ENCODE data around the gene ANKRD30BL.
"Not testable (repeated sequence)": the region's sequence is repeated elsewhere in the genome, so short reads cannot be mapped to it uniquely, and the experiment has no call there.

Gene ANKRD30BL, protein sequence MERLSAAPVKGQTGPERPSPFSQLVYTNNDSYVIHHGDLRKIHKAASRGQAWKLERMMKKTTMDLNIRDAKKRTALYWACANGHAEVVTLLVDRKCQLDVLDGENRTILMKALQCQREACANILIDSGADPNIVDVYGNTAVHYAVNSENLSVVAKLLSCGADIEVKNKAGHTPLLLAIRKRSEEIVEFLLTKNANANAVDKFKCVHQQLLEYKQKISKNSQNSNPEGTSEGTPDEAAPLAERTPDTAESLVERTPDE

DNA sequence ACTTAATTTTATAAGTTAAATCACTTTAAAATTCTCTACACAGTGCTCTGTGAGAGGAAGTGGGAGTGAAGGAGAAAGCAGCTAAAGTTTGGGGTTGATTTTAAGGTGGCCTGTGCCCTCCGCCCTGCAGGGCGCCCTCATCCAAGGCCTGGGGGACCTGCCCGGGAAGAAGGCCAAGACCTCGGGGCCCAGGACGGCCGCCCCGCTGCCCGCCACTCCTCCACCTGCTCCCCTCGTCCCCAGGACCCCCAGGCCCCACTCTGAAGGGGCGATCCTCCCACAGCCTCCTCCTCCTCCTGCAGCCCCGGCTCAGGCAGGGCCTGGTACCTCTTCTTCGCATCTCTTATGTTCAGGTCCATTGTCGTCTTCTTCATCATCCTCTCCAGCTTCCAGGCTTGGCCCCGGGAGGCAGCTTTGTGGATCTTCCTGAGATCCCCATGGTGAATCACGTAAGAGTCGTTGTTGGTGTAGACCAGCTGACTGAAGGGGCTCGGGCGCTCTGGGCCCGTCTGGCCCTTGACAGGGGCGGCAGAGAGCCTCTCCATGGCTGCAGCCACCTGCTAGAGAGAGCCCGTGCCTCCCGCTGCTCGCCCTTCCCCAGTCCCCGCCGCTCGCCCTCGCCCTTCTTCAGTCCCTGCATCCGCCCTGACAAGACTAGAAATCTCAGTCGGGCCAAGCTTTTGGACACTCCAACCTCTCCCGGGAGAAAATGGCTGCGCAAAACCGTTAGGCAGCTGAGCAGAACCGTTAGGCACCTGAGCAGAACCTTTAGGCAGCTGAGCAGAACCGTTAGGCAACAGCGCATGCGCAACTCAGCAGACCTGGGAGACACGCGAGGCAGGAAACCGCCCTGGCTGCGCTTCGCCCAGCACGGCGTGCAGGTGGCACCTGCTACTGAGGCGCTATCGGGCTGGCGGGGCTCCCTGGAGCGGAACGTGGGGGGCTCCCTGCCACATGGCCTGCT, at the start of gene ANKRD30BL:
TSS of gene ANKRD30BL (minus strand) at position 792 of the 964 bp plus-strand sequence. CDS start at position 545, 247 bp downstream.
- not testable (repeated sequence) for H3K79me2 ChIP-seq (ENCODE audit: insufficient read depth, low read length); H3K36me3 ChIP-seq (ENCODE audit: insufficient read depth, low read length); H3K4me3 ChIP-seq (ENCODE audit: low read length, poor library complexity, severe bottlenecking); H3K27me3 ChIP-seq (ENCODE audit: insufficient read depth, low read length, poor library complexity, severe bottlenecking); H4K20me1 ChIP-seq (ENCODE audit: insufficient read depth, low read length, poor library complexity, severe bottlenecking); H2AFZ ChIP-seq (ENCODE audit: low read length); H3K9ac ChIP-seq (ENCODE audit: low read depth, low read length, poor library complexity, severe bottlenecking); H3K9me2 ChIP-seq (replicated peaks; ENCODE audit: low read depth, low read length); H3F3A ChIP-seq (ENCODE audit: low read depth); H3K4me2 ChIP-seq (ENCODE audit: low read depth, low read length, poor library complexity, severe bottlenecking); H3K9me3 ChIP-seq (ENCODE audit: insufficient read depth, low read depth, low read length); H3K4me1 ChIP-seq (ENCODE audit: insufficient read depth, low read length, poor library complexity, severe bottlenecking)

DNA sequence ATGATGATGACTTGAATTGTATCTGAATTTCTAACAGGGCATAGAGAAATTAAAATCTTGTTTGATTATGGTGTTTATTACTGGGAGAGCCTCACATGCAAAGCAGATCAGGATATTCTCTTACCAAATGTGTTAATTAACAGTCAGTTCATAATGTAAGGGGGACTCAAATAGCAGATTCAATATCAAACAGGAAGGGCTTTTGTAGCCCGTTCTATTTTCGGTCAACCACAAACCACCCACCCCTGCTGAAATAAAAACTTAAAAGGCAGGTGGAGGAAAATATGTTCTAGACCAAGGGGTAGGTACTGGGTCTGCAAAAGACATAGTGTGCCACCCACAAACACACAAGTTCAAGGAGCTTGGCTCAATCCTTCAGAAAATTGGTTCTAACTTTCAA, 41.1 kb upstream of the ANKRD30BL start:
- H3K79me2 ChIP-seq (ENCODE audit: insufficient read depth, low read length); H3K4me1 ChIP-seq (ENCODE audit: insufficient read depth, low read length, poor library complexity, severe bottlenecking); H4K20me1 ChIP-seq (ENCODE audit: insufficient read depth, low read length, poor library complexity, severe bottlenecking); H3F3A ChIP-seq (ENCODE audit: low read depth); H3K4me2 ChIP-seq (ENCODE audit: low read depth, low read length, poor library complexity, severe bottlenecking); H3K9me3 ChIP-seq (ENCODE audit: insufficient read depth, low read depth, low read length); H3K9me2 ChIP-seq (replicated peaks; ENCODE audit: low read depth, low read length); H3K4me3 ChIP-seq (ENCODE audit: low read length, poor library complexity, severe bottlenecking); H2AFZ ChIP-seq (ENCODE audit: low read length); H3K27me3 ChIP-seq (ENCODE audit: insufficient read depth, low read length, poor library complexity, severe bottlenecking); H3K36me3 ChIP-seq (ENCODE audit: insufficient read depth, low read length); H3K9ac ChIP-seq (ENCODE audit: low read depth, low read length, poor library complexity, severe bottlenecking): not testable (repeated sequence)

DNA sequence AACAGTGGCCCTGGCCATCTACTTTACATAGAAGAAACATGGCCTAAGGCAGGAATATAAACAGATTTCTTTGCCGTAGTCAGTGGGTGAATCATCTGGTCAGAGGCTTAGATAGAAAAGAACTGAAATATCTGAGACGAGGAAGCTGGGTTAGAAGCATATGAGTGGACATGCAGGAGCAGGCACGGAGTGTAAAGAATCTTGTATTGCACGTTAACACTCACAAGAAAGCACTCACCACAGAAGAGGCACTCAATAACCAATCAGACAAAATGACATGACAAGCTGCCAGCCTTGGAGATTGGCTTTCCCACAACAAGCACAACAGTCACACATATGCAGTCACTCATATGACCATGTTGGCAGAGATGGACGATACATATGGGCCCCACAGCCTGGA, 31.1 kb upstream of the ANKRD30BL start:
- not testable (repeated sequence) for H2AFZ ChIP-seq (ENCODE audit: low read length); H3K36me3 ChIP-seq (ENCODE audit: insufficient read depth, low read length); H3K4me1 ChIP-seq (ENCODE audit: insufficient read depth, low read length, poor library complexity, severe bottlenecking); H3F3A ChIP-seq (ENCODE audit: low read depth); H3K4me3 ChIP-seq (ENCODE audit: low read length, poor library complexity, severe bottlenecking); H3K4me2 ChIP-seq (ENCODE audit: low read depth, low read length, poor library complexity, severe bottlenecking); H3K9ac ChIP-seq (ENCODE audit: low read depth, low read length, poor library complexity, severe bottlenecking); H3K79me2 ChIP-seq (ENCODE audit: insufficient read depth, low read length); H3K9me3 ChIP-seq (ENCODE audit: insufficient read depth, low read depth, low read length); H4K20me1 ChIP-seq (ENCODE audit: insufficient read depth, low read length, poor library complexity, severe bottlenecking); H3K27me3 ChIP-seq (ENCODE audit: insufficient read depth, low read length, poor library complexity, severe bottlenecking); H3K9me2 ChIP-seq (replicated peaks; ENCODE audit: low read depth, low read length)

DNA sequence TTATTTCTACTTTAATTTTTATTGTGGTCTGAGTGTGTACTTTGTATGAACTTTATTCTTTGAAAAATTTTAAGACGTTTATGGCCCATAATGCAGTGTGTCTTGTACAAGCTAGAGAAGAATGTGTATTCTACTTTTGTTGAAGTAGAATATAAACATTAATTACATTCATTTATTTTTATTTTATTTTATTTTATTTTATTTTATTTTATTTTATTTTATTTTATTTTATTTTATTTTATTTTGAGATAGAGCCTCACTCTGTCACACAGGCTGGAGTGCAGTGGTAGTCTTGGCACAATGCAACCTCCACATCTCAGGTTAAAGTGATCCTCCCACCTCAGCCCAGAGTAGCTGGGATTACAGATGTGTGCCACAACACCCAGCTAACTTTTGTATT, 5.3 kb upstream of the ANKRD30BL start:
- H2AFZ ChIP-seq (ENCODE audit: low read length); H3K4me3 ChIP-seq (ENCODE audit: low read length, poor library complexity, severe bottlenecking): not testable (repeated sequence)

DNA sequence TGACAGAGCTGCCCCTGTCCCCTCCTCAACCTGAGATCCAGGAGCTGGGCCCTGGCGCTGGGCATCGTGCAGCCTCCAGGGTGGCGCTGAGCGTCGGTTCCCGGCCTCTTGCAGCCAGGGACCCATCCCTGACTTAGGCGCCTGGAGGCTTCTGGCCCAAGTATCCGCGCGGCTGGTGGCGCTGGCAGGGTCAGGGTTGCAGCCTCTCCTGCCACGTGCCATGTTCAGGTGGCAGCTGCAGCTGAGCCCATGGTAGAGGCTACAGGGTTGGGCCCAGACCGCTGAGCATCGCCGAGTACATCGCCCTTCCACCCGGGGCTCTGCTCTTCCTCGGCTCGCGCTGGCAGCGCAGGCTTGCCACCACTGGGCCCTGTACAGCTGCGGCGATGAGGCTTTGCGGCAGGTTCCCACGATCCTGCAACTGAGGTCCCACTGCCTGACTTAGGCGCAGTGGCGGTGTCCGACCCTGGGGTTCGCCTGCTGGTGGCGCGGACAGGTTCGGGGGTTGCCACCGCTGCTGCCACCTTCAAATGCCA, 441 bp upstream of the ANKRD30BL start:
- H3K79me2 ChIP-seq (ENCODE audit: insufficient read depth, low read length); H3K36me3 ChIP-seq (ENCODE audit: insufficient read depth, low read length); H3K4me2 ChIP-seq (ENCODE audit: low read depth, low read length, poor library complexity, severe bottlenecking); H2AFZ ChIP-seq (ENCODE audit: low read length); H3K9me2 ChIP-seq (replicated peaks; ENCODE audit: low read depth, low read length); H3K4me3 ChIP-seq (ENCODE audit: low read length, poor library complexity, severe bottlenecking); H3K4me1 ChIP-seq (ENCODE audit: insufficient read depth, low read length, poor library complexity, severe bottlenecking); H3K9me3 ChIP-seq (ENCODE audit: insufficient read depth, low read depth, low read length); H3K9ac ChIP-seq (ENCODE audit: low read depth, low read length, poor library complexity, severe bottlenecking); H3F3A ChIP-seq (ENCODE audit: low read depth); H3K27me3 ChIP-seq (ENCODE audit: insufficient read depth, low read length, poor library complexity, severe bottlenecking); H4K20me1 ChIP-seq (ENCODE audit: insufficient read depth, low read length, poor library complexity, severe bottlenecking): not testable (repeated sequence)

More for the DNA sequence above, 5.3 kb upstream of the ANKRD30BL start:
- H3K9me3 ChIP-seq (ENCODE audit: insufficient read depth, low read depth, low read length); H3K4me1 ChIP-seq (ENCODE audit: insufficient read depth, low read length, poor library complexity, severe bottlenecking); H3K4me2 ChIP-seq (ENCODE audit: low read depth, low read length, poor library complexity, severe bottlenecking); H3K9ac ChIP-seq (ENCODE audit: low read depth, low read length, poor library complexity, severe bottlenecking); H3K9me2 ChIP-seq (replicated peaks; ENCODE audit: low read depth, low read length); H3K79me2 ChIP-seq (ENCODE audit: insufficient read depth, low read length); H4K20me1 ChIP-seq (ENCODE audit: insufficient read depth, low read length, poor library complexity, severe bottlenecking); H3K27me3 ChIP-seq (ENCODE audit: insufficient read depth, low read length, poor library complexity, severe bottlenecking); H3F3A ChIP-seq (ENCODE audit: low read depth); H3K36me3 ChIP-seq (ENCODE audit: insufficient read depth, low read length): not testable (repeated sequence)

All from Loucy (cell line).